Stimulated activated CD8-positive, alpha-beta memory T cell treated with anti-CD3 and anti-CD28 coated beads, Interleukin-7, amount 100 ng/mL, for 24 hours (primary cell): ENCODE results near the gene SPSB1.
A peak's percentile ranks its signal among the peaks of the same experiment; 100 is the strongest.
"Not testable (repeated sequence)": the region's sequence is repeated elsewhere in the genome, so short reads cannot be mapped to it uniquely, and the experiment has no call there.

Experiments used
- DNase-seq: peaks from one replicate; pipeline ENCODE4 v3.0.0-alpha.2; 2020; ENCODE audit warnings: low read depth

Gene SPSB1

DNA sequence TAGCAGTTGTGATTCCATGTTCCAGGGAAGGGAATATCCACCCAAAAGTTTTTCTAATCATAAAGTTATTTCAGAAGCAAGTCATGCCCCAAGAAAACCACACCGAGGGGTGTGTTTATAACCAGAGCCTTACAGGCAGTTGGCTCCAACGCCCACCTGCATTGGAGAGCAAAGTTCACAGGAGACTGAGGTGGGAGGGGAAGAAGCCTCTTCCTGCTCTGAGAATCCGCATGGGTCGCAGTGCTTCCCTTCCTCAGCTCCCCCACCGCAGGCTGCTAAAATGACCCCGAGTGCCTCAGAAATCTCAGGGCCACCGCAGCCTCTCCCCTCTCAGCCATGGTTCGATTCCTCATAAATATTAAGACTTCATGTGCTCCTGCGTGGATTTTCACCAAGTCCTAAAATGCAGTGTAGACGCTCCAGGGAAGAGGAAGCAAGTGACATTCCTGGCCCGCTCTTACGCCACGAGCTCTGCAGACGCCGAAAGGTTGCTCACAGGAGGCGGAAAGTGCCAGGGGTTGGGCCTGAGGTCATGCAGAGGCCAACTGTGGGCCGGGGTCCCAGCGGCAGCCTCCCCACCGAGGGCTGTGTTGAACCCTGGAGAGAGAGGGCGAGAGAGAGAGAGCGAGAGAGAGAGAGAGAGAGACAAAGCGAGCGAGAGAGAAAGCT is 13.4 kb upstream of the SPSB1 start:
- no peak for DNase-seq

DNA sequence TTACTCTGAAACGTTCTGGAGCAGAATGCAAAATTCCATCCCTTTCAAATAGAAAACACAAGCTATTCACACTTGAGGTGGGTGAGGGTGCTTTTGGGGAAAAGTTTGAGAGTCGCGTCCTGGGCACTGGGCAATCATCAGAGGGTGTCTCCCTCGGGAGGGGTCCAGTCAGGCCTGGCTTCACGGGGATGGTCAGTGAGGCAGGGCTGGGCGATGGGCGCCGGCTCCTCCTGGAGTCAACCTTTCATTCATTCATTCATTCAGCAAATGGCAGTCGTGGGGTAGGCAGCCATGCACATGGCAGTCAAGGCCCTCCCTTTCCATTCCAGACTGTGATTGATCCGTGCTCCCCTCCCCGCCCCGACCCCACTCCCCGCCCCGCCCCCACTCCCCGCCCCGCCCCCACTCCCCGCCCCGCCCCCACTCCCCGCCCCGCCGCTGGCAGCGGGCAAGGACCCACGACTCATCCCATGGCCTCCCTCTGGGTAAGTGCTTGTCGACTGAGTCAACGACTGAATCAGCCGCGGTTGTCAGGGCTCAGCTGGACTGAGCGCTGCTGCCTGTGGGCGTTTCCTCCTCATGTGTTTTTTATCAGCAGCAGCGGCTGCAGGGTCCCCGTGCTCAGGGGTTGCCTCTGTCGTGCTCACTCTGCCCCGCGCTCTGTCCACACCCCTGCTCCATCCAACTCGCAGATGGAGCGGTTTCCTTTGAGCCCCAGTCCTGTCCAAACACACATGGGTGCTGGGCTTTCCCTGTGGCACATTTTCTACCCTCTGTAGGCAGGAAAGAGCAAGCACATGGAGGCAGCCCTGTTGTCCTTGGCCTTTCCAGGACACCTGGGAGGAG is 12.5 kb upstream of the SPSB1 start:
- DNase-seq: peak; percentile 44

DNA sequence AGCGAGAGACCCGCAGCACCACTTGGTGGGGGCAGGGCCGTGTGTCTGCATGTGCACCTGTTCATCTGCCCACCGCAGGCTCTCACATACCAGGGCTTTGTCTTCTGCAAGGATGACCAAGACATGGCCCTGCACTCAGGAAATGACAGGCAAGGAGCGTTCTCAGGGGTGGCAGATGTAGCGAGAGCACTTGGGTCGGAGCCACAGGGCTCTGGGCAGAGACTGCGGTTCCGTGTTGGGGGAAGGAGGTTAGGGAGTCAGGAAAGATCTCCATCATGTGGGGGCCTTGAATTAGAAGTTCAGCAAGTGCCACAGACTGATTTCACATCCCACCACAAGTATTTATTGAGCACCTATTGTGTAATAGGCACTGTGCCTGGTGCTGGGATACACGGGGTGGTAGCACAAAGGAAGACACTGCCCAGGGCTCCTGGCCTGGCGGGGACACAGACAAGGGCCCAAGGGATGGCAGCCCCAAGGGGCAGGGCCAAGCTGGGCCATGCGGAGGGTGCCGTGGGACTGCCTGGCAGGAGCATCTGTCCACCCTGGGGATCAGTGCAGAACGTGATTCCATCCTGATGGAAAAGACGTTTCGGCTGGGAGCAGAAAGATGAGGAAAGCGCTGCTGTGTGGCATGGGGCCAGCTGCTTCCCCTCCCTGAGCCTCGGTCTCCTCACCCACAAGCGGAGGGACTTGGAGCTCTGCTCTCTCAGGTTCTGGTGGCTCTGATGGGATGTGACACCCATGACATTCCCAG is 11.4 kb upstream of the SPSB1 start:
- DNase-seq: no peak

DNA sequence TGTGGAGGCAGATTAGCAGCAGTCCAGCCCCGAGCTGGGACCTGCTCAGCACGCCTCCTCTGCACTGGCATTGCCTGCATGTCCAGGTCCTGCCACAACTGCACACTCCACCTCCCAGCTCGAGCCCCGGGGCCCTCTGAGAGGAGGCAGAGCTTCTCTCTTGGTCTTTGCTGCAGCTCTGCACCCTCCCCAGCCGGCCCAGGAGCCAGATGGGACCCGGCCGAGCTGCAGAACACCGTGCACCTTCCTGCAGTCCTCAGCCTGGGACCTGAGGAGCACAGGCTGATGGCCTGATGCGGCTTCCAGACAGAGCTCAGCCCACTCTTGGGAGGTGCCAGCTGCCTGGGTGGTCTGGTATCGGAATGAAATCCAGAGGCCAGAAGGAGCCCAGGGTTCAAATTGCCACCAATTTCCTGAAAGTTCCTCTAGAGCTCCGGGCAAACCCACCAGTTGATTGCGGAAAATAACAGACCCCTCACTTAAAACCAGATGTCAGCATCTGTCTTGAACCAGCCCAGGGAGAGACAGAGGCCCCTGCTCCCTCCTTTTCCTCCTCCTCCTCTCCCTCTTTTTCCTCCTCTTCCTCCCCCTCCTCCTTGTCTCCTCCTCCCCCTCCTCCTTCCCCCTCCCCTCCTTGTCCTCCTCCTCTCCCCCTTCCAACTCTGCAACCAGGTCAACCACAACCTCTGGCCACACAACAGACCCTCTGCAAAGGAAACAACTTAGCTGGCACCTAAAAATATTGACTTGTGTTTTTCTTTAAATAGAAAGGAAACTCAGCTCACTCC is 10.6 kb upstream of the SPSB1 start:
- DNase-seq: no peak

DNA sequence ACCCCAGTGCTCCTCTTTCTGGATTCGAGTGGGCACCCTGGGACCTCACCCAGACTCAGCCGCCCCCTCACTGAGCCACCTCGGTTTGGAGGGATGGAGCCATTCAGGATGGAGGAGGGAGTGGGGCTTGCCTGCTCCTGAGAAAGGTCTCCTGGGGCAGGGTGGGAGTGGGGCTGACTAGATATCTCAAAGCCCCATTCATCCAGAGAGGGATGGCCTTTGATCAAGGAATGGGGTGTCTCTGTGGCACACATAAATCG is 10.1 kb upstream of the SPSB1 start:
- DNase-seq: no peak

DNA sequence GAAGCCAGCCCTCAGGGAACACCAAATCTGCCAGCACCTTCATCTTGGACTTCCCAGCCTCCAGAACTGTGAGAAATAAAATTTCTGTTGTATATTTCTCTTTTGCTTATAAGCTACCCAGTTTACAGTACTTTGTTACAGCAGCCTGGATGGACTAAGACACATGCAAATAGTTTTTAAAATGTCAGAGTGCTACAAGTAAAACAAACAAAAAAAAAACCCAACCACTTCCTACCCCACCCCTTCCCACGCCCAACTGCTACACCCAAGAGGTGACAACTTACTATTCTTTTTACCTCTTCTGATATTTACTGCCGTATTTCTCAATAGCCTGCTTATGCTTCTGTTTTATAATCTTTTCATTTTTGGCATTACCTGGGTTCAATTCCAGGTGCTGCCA is 8.6 kb upstream of the SPSB1 start:
- DNase-seq: no peak

DNA sequence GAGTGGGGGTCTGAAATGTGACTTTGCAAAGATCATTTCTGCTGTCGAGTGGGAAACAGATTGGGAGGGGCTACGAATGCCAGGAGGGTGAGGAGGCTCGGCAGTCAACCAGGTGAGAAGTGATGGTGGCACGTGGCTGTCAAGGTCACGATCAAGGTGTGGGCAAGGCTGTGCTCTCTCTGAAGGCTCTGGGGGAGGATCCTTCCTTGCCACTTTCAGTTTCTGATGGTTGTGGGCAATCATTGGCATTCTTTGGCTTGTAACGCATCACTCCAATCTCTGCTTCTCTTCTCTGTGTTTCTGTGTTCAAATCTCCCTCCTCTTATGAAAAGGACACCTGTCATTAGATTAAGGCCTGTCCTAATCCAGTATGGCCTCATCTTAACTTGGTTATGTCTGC is 6.1 kb upstream of the SPSB1 start:
- no peak for DNase-seq

DNA sequence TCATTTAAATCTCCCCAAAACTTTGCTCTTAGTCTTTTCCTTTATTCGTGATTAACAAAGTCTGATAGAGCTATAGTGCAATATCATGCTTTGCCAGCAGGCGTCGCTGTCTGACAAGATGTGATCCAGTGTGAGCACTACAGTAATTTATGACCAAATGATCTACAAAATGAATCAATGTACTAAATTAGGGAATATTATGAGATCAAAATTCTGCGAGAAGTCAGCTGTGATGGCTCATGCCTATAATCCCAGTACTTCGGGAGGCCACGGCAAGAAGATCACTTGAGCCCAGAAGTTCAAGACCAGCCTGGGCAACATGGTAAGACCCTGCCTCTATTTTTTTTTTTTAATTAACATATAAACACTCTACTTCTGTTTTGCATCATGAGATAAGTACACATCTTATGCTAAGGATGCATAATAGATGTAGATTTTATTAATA is 3.6 kb upstream of the SPSB1 start:
- DNase-seq: peak; percentile 87

DNA sequence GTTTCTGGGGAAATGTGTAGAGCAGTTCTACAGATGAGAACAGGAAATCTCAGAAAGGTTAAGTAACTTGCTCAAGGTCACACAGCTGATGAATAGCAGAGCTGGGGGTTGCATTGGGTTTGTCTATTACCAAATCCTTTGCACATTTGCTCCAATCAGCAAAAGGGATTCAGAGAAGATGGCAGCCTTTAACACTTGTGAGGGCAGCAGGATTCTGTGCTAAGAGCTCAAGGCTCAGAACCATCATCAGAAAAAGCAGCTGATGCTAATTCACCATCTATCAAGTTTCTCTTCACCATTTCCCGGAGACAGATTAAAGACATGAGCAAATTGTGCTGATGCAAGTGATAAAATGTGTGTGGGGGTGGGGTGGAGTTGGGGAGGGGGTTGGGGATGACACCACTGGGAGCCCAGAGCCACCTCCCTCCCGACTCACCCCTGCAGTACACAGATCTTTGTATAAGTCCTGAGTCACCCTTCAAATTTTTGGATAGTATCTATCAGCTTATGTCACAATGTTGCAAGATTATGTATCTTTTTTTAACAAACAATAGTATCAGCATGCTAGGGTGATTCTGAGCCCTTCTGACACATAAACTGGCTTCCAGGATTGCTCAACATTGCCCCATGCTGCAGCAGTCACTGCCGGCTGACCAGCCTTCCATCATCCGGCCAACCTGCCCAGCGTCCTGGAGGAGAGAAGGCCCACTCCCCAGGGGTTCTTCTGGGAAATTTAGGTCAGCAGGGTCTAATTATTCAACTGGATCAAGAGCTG is 2.8 kb upstream of the SPSB1 start:
- no peak for DNase-seq

DNA sequence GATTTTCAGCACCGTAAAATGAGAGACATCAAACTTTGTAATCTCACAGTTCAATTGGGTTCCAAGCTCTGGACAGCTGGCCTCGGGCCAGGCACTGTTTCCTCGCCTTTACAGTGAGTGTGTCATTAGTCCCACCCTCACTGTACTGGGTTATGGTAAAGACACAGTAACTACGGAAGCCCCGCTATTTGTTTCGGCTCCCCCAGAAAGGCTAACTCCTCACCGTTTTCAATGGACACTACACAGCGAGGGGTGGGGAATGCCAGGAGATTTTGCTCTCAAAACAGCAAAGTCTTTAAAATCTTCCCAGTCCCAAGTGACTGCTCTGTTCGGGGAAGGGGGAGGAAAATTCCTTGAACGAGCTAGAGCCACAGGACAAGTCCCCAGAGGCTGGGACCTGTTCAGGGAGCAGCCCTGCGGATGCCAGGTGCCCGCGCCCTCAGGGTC is 757 bp upstream of the SPSB1 start:
- DNase-seq: no peak

DNA sequence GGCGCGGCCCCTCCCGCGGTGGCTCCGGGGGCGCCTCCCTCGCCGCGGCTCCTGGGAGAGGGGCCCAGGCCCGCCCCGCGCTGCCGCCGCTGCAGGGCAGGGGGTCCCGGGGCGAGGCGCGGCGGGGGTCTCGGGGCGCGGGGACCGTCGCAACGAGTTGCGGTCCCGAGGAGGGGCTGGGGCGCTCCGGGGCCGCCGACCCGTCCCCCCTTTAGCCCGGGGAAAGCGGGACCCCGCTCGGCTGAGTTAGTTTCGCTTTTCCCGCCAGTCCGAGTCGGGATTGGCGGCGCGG is 493 bp downstream of the SPSB1 start:
- no peak for DNase-seq

DNA sequence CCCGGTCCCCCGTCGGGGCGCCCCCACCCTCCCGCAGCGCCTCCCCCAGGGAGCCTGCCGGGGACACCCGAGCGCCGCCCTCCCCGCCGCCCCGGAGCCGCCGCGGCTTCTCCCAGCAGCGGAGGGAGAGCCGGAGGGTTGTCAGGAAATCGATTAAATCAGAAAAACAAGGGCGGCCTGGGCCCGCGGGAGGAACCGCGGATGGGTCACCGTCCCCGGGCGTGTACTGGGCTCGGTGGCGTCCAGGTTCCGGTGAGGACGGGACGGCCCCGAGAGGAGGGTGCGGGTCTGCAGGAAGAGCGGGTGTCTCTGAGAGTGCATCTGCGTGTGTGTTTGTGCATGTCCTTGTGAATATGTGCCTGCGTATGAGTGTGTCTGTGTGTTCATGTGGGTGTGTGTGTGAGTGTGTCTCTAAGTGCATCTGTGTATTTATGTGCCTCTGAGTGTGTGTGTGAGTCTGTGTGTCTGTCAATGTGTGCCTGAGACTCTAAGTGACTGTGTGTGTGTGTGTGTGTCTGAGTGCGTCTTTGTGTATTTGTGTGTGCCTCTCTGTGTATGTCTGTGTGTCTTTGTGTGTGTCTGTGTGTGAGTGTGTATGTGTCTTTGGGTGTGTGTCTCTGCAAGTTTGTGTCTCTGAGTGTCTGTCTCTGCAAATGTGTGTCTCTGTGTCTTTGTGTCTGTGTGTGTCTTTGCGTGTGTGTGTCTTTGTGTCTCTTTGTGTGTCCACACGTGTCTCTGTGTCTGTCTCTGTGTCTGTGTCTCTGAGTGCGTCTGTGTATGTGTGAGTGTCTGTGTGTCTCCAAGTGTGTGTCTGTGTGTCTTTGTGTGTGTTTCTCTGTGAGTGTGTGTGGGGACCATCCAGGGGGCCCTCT is 1.1 kb downstream of the SPSB1 start:
- no peak for DNase-seq

DNA sequence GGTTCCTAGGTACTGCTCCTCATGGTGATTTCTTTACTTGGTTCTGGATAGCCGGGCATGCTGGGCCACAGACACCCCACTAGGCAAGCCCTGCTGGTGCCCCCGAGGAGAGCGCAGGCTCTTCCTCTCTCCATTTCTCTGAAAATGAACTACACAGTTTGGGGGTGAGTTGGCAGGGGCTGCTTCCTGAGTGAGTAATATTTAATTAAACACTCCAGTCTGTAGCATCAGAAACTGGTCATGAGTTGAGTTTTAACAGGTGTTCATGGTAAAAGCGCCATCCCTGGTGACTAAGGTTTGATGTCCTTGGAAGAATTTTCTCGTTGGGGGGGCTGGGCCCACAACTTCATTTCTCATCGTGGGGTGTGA is 1.7 kb downstream of the SPSB1 start:
- no peak for DNase-seq

DNA sequence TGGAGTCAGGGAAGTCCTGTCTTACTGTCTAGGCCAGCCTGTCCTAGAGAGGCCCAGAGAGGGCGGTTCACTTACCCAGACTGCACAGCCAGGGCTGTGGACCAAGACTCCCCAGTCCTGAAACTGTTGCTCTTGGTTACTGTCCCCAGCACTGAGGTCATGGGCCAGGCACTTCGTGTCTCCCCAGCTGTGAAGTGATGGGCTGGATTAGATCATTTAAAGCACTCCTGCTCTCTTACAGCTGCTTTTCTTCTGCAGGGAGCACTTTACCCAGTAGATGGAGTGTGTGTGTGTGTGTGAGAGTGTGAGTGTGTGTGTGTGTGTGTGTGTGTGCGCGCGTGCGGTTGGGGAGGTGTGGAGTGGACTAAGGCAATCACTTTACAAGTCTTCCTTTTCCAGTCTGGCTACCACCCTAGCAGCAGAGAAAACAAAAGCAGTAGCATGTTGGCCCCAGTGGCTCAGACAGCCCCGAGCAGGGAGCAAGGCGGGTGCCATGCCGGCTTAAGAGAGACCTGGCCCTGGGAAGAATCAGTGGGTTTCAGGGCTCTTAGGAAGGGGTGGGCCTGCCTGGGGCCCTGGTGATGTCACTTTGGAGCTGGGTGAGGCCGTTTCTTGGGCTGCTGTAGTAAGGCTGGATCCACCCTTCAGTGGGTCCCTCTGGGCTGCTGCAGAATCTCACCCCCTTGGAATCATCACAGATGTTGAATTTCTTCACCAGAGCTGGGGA is 2.4 kb downstream of the SPSB1 start:
- DNase-seq: no peak

DNA sequence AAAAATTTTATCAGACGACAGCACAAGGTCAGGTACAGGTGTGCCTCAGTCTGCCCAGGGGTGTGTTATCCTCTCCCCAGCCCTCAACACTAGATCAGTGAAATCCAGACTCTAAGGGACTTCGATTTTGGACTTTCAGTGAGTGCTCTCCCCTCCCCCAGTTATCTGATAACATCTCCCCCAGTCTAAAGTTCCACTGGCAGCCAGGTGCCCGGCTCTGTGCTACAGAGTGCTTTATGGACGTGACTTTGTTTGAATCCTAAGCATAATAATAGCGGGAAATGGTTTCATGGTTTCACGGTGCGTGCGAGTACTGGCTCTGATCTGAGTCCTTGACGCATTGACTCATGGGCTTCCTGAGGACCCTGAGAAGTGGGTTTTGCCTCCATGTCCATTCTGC is 3.2 kb downstream of the SPSB1 start:
- DNase-seq: no peak

DNA sequence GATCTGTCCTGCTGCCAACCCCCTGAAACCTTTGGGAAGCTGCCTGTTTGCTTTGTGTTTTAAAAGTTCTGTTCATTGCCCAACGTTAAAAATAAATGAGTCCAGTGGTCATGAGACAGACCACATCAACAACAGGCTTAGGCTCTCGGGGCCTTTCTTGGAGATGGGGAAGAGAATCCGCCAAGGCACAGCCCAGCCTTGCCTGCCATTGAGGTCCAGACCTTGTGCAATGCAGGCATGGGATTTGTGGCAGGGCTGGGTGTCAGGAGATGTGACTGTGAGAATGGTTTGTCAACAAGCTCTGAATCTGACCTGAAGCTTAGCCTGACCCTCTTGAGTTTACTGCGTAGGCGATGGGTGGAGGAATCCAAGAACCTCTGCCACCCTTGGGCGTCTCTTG is 4.2 kb downstream of the SPSB1 start:
- DNase-seq: no peak

DNA sequence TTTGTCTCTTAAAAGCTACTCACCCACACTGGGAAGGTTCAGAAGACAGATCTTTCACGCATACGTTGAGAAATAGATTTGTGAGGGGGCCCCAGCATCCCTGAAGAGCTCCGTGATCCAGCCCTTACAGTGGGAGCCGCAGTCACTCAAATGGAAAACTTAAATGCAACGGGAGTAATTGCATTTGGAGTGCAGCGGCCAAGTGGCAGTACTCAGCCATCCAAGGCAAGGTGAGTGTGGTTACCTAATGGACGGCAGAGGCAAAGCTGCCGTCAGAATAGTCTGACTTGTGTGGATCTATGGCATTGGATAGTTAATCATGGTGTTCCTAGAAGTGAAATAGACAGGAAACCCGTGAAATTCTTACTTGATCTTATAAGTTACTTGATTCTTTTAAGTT is 5.1 kb downstream of the SPSB1 start:
- DNase-seq: no peak

DNA sequence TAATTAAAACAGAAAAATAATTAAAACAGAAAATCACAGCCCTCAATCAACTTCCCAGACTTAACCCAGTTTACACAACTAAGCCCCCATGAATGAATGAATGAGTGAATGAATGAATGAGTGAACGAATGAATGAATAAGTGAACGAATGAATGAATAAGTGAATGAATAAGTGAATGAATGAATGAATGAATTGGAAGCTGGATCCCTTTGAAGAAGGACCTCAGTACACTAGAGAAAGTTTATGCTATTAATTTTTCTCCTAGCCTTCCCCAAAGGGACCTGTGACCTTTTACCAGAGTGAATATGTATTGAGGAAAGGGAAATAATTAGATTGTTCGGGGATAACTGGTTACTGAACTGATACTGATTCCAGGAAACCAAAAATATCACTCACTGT is 5.6 kb downstream of the SPSB1 start:
- DNase-seq: no peak

DNA sequence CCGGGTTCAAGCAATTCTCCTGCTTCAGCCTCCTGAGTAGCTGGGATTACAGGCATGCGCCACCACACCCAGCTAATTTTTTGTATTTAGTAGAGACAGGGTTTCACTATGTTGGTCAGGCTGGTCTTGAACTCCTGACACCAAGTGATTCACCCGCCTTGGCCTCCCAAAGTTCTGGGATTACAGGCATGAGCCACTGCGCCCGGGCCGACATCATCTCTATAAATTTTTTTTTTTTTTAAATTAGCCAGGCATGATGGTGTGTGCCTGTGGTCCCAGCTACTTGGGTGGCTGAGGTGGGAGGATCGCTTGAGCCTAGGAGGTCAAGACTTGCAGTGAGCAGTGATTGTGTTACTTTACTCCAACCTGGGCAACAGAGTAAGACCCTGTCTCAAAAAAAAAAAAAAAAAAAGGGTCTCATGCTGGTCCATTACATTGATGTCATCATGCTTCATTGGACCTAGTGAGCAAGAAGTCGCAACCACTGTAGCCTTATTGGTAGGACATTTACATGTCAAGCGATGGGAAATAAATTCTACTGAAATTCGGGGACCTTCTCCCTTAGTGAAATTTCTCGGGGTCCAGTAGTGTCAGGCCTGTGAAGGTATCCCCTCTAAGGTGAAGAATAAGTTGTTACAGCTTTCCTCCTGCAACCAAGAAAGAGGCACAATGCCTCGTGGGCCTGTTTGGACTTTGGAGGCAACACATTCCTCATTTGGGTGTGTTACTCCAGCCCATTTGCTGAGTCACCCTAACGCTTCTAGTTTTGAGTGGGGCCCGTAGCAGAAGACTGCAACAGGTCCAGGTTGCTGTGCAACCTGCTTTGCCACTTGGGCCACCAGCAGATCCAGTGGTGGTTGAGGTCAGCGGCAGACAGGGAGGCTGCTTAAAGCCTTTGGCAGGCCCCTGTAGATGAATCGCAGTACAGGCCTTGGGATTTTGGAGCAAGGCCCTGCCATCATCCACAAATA is 7.2 kb downstream of the SPSB1 start:
- DNase-seq: not testable (repeated sequence)
